HG03097 (cell line): ENCODE measurements around the gene PTCD2.

Experiments
- ATAC-seq: cut with Tn5 transposase; IDR thresholded peaks from one replicate; pipeline ENCODE4 v1.9.1; 2021; ENCODE audit not compliant: unreplicated experiment, low FRiP score

The PTCD2 gene, protein sequence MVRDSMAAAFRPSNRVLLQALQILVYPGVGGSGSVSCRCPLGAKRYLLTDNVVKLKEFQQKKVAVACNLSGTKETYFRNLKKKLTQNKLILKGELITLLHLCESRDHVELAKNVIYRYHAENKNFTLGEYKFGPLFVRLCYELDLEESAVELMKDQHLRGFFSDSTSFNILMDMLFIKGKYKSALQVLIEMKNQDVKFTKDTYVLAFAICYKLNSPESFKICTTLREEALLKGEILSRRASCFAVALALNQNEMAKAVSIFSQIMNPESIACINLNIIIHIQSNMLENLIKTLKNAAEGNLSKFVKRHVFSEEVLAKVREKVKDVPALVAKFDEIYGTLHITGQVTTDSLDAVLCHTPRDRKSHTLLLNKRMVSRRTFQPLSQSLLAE

DNA sequence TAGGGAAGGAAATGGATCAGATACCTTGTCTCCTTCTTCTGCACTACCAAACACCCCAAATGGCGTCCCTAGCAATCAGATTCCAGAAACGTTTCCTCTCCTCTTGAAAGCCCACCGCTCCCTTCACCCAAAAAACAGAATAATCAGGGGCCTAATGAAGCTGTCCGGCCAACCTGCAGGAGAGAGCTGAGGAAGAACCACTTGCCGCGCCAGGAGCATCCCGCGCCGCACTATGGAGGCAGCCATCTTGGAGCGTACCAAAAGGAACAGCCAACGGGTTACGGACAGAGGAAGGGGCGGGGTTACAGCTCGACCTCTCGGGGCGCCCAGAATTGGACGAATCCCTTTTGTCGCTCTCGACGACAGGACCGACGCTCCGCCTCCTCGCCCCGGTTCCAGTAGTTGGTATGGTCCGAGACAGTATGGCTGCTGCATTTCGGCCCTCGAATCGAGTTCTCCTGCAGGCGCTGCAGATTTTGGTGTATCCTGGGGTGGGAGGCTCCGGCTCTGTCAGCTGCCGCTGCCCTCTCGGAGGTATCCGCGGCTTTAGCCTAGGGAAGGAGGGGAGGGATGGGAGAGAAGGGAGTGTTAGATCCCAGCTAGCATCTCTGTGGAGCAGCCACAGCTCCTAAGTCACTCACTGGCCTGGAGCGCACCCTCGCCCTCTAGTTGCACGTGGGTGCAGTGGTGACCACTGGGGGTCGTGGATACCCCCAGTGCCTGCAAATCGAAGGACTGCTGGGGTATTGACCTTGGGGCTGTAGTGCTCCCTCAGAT is at the start of gene PTCD2, which contains the start of gene MRPS27:
TSS of gene PTCD2 (plus strand) at position 398 of the 777 bp plus-strand sequence. CDS start at position 408, 10 bp downstream.
TSS of gene MRPS27 (minus strand) at position 265 of the 777 bp plus-strand sequence. CDS start at position 246, 19 bp downstream.
- peak; percentile 98 for ATAC-seq

DNA sequence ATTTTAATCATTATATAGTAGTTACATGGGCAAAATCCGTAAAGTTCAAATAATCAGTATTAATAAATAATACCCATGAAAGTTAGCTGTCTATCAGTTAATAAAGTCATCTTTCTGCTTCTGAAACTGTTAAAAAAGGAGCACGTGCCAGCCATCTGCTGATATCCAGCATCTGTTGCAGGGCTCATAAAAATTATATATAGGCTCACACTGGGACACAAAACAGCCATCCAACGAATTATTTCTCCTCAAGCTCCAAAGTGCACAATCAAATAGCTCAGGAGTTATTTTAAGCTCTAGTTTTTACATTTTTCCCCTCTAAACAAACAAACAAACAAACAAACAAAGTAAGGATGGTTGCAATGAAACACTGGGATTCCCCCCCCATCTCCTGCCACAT is 48.5 kb upstream of the PTCD2 start:
- no peak for ATAC-seq

DNA sequence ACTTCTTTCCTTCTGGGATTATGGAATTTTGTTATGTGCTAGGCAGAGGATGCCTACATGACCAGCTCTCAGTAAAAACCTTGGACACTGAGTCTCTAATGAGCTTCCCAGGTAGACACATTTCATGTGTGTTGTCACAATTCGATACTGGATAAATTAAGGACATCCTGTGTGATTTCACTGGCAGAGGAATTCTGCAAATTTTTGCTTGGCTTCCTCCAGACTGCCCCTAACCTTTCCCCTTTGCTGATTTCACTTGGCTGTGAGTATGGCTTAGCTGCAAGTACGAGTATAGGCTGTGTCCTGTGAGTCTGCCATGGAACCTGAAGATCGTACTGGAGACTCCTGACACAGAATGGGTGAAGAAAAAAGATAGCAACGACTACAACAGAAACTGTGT is 47.8 kb upstream of the PTCD2 start:
- ATAC-seq, result no peak

DNA sequence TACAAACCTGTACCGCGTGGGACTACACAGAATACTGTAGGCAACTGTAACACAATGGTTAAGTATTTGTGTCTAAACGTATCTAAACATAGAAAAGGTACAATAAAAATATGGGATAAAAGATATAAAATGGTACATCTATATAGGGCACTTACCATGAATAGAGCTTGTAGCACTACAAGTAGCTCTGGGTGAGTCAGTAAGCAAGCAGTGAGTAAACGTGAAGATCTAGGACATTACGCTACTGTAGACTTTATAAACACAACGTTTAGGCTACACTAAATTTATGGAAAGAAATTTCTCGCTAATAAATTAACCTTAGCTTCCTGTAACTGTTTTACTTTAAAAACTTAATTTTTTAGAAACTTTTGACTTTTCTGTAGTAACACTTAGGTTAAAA is 46.6 kb upstream of the PTCD2 start:
- no peak for ATAC-seq

DNA sequence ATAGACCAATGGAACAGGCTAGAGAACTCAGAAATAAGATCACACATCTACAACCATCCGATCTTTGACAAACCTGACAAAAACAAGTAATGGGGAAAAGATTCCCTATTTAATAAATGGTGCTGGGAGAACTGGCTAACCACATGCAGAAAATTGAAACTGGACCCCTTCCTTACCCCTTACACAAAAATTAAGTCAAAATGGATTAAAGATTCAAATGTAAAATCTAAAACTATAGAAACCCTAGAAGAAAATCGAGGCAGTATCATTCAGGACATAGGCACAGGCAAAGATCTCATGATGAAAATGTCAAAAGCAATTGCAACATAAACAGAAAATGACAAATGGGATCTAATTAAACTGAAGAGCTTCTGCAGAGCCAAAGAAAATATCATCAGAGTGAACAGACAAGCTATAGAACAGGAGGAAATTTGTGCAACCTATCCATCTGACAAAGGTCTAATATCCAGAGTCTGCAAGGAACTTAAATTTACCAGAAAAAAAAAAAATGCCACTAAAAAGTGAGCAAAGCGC is 43.9 kb upstream of the PTCD2 start:
- no peak for ATAC-seq

DNA sequence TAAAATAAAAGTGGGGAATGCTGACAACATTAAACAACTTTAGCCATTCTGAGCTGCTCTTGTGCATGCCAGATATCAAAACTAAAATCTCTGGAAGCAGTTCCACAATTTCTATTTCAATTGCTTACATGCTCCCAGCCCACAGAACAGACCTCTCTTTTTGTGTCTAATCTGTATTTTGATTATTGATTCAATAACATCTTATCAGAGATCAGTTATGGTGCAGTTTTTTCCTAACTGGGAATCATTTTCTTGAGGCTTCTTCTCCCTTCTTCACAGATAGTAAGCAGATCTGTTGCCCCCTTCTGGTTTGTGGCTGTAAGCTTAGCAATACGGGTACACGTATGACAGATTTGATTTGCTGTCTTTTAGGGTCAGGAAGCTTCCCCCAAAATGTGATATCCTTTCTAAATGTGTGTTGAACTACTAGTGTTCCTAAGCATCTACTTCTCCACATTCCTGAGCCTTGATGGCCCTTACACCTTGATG is 39.5 kb upstream of the PTCD2 start:
- ATAC-seq, result no peak

DNA sequence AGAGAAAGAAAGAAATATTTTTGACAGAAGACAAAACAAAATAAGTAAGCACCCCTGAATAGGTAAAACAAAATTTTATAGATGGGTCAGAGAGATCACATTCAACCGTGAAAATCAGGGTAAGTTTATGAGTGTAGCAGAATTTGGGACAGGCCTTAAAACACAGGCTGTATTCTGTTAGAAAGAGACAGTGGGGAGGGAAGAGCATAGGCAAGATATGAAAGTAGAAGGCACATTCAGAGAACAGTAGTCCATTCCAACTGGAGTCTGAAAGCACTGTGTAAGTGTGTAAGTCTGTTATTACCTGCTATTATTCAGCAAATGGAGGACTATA is 38.8 kb upstream of the PTCD2 start:
- ATAC-seq, result no peak

DNA sequence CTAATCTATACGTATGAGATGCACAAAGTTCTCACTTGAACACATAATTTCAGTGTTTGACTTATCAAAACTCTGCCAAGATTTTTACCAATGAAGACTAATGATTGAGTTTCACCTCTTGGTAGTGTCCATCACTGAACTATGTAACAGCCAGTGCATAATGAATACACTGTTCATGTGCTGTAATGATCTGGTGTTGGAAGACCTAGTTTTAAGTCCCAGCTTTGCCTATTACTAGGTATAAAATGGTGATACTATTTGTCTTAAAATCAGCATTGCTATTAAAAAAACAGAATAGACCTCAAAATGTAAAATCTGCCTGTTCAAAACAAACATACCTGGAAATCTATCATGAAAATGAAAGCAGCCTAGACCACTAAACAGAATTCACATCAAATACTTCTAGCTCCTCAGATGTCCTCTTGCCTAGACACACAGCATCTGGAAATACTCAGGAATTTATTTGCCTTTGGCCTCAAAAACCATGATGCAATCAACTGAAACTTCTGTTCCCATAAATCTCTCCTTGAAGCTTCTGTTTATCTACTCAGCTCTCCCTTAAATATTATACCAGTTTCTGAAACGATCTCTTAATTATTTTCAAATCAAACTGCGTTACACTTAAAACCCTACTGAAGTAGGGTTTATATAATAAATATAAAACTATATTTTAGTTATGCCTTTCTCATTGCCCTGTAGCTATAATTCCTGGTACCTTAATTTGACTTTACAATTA is 38.2 kb upstream of the PTCD2 start:
- no peak for ATAC-seq

DNA sequence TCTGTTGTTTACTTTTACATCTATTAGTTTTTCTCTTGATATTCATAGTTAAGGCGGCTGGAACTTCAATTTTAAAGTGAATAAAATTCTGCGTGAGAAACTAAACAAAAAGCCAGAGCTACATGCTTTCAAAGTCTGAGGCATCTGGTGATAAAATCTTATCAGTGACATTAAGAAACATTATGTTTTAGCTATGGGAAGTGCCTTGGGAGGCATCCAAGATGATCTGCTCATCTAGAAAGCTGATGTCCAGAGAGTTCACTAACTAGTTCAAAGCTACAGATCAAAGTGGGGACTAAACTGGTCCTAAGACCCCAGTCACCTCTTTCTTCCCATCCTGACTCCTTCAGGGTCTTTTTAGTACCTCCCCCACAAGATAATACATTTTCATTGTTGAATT is 37.3 kb upstream of the PTCD2 start:
- ATAC-seq, result no peak

DNA sequence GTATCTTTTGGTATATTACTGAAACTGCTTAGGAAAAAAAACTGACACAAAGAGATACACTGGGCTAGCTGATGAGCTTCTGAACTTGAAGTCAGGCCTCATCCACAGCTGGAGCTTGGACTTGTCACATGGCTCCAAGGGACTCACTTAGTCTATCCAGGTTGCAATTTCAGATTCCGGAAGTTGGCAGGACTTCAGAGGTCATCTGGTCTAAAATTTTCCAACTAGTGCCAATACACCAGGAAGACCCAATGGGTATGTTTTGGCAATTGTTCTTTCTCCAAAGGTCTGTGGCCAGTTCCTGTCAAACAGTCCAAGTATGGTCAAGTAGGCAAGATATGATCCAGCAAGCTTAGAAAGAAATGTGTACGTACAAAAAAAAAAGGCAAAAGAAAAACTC is 36.8 kb upstream of the PTCD2 start:
- ATAC-seq, result no peak

DNA sequence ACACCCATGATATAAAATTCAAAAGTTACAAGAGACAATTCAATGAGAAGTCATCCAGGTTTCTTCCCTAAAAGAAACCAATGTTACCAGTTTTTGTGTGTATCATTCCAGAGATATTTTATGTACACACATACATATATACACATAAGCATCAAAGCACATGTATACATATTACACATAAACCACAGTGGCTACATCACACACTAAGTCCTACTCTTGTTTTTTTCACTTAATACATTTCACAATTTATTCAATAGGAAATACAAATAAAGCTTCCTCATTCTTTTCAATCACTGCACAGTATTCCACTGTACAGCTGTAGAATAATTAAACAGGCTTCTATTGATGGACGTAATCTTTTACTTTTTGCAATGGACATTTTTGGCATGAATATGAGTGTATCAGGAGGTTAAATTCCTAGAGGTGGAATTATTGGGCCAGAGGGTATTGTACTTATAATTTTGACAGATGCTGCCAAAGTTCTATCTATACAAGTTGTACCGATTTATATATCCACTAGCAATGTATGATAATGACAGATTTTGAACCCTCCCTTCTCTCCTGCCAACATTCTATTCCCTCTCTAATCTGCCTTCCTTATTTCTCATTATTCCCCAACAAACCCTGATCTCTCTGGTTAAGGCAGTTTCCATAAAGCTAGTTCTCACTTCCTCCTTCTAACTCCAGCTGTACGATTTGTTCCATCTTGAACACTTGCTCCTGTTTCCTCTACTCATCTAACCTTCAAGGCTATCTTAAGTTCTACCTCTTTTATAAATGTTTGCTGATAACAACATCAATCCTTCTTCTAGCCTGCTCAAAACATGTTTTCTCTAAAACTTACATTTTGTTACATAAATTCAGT is 35.4 kb upstream of the PTCD2 start:
- no peak for ATAC-seq

DNA sequence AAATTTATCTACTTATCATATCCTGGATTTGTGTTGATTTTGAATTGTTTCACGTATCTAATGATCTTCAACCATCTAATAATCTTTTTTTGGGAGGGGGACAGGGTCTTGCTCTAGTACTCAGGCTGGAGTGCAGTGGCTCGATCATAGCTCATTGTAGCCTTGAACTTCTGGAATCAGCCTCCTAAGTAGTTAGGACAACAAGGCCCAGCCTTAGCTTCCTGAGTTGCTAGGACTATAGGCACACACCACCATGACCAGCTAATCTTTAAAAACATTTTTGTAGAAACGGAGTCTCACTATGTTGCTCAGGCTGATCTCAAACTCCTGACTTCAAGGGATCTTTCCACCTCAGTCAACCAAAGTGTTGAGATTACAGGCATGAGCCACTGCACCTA is 34.8 kb upstream of the PTCD2 start:
- ATAC-seq, result no peak

DNA sequence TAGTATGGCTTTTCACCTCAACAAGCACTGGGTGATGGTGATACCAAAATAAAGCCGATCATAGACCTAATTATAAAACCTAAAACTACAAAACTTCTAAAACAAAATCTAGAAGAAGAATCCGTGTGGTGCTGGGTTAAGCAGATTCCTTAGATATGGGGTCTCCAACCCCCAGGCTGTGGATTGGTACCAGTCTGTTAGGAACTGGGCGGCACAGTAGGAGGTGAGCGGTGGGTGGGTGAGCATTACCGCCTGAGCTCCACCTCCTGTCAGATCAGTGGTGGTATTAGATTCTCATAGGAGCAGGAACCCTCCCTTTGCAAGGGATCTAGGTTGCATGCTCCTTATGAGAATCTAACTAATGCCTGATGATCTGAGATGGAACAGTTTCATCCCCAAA is 33.4 kb upstream of the PTCD2 start:
- no peak for ATAC-seq

DNA sequence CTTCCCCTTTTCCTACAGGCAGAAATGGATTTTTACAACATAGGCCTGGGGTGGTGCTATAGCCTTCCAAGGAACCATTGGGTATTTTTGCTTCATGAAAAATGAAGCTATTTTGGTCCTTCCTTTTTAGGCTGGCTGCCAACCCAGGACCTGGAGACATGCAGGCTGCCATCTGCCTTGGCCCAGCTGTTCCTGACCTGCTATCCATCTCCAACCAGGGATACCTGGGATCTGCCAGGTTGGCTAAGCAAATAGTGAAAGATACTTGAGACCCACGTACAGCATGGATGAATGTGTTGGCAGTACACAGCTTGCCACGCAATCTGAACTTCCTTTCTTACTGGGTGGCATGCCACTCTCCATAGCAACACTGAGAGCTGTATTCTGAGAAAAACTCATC is 31.2 kb upstream of the PTCD2 start:
- no peak for ATAC-seq

DNA sequence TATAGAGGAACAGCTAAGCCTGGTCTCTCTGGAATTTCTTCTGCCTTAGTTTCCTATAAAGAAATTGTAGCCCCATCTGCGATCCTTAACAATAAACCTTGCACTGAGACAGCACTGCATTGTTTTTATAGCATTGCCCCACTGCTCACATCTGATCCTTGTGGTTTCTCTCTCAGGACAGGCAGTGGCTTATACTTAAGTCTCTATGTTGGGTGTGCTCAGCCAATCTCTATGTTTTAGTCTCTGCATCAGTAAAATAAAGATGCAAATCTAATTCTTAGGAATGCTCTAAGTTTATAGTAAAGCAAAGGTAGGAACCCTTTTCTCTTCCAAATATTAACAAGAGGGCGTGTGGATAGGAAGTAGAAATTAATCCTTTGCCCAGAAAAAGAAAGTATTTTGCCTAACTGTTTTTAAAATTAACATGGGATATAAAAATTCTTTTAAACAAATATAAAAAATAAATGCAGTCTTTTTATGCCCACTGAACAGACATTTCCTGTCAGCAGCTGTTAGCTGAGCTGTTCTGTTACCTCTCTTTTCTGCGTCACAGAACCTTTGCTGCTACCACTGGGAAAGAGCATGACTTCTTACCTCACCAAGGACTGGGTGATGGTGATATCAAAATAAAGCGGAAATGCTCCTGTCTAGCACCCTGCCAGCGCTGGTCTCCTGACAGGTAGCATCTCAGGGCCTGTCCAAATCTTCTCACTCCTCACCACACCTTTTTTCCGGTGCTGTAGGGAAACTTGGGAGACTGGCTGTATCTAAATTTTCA is 29.6 kb upstream of the PTCD2 start:
- no peak for ATAC-seq

DNA sequence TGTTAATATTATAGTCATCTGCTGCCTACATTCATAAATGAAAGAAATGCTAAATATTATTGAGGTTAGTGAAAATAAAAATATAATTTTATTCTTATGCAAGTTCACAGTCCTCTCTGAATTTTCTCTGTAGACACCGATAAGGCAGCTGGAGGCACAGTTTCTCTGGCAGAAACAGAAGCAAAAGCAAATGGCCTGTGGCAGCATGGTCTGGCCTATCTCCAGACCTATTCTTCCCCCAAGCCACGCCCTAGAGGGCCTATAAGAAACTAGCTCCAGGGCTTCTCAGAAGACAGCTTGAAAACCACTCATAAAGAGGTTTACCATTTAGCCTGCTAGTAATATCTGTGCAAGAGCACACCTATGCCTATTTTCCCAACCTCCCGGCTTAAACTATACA is 28.6 kb upstream of the PTCD2 start:
- no peak for ATAC-seq

DNA sequence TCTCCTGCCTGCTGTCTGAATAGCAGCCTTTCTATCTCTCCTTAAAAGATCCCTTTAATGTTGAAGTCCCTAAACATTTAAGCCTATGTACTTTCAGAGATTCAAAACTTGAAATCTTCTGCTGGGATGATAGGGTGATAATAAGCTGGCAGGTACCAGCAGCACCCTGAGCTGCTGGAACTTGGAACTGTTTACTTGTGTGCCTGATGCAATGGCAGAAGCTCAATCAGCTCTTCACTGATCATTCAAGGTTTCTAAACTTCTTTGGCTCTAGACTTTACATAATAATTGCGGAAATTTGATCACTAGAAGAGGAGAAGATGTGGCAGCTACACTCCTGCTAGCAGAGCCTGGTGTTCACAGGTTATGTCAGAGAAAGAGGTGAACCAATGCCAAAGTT is 27.8 kb upstream of the PTCD2 start:
- no peak for ATAC-seq

DNA sequence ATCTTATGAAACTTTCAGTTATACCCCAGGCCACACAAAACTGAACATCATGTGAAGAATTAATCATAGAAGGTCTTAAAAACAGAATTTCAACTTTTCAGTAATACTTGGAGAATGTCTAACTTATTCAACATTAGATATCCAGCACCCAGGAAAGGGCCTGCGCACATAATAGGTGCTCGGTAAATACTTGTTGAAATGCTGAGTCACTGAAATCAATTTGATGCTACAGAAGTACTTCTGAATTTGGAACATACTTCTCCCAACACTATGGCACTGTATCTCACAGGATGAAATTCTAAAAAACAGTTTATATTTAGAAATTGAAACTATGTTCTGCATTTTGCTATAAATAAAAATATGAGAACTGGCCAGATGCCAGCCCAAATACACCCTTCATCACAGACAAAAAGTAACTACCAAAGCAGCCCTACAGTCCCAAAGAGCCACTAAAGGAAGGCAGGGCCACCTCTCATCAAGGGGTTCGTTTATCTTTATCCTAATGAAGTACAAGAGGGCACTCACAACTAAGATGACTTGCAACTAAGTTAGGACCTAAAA is 26.6 kb upstream of the PTCD2 start:
- no peak for ATAC-seq

DNA sequence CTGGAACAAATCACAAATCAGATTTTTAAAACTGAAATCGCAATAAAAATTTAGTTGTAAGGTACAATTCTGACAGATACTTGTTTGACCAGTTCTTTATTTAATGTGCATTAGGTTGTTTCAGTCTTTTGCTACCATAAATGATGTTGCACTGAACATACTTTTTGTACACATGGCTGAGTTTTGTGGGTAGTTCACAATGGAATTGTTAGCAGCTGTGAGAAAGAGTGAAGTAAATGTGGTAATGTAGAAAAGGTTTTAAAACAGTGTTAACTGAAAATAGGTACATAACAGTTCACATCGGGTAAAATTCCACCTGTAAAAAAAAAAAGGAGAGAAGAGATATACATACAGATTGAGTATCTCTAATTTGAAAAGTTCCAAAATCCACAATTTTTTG is 25.7 kb upstream of the PTCD2 start:
- ATAC-seq, result no peak
